H9 (cell line): Measurements from ENCODE around the gene PPP1R9A. TPM values are rescaled to one million over a fixed set of nuclear protein-coding genes. Genes with fewer than 3 reads are reported as not detected.

ENCODE experiments used
- DNase-seq: peaks from one replicate; pipeline ENCODE4 v3.0.0-alpha.2; 2017
- H2AFZ ChIP-seq: one replicate; pipeline ENCODE4 v1.6.1; 2013; ENCODE audit warnings: mild to moderate bottlenecking, low read length, control low read depth, moderate library complexity
- H2AK5ac ChIP-seq: 2 replicates; pipeline ENCODE4 v1.6.1; 2013; ENCODE audit warnings: low read length, control low read depth, mixed read lengths; ENCODE audit not compliant: insufficient read length
- H2BK120ac ChIP-seq: one replicate; pipeline ENCODE4 v1.6.1; 2013; ENCODE audit warnings: low read depth, mild to moderate bottlenecking, low read length, control low read depth, inconsistent platforms; ENCODE audit not compliant: poor library complexity, severe bottlenecking
- H2BK12ac ChIP-seq: 2 replicates; pipeline ENCODE4 v1.6.1; 2013; ENCODE audit warnings: low read length, control low read depth, mixed read lengths, low read depth; ENCODE audit not compliant: insufficient read length
- H2BK15ac ChIP-seq: 2 replicates; pipeline ENCODE4 v1.6.1; 2013; ENCODE audit warnings: low read depth, low read length, control low read depth
- H2BK20ac ChIP-seq: one replicate; pipeline ENCODE4 v1.6.1; 2013; ENCODE audit warnings: low read depth, mild to moderate bottlenecking, low read length, control low read depth, inconsistent platforms; ENCODE audit not compliant: poor library complexity, severe bottlenecking
- H2BK5ac ChIP-seq: 2 replicates; pipeline ENCODE4 v1.6.1; 2013; ENCODE audit warnings: low read length, control low read depth, mixed read lengths; ENCODE audit not compliant: insufficient read length
- H3K14ac ChIP-seq: 2 replicates; pipeline ENCODE4 v1.6.1; 2013; ENCODE audit warnings: low read length, control low read depth; ENCODE audit not compliant: insufficient read depth
- H3K18ac ChIP-seq: 2 replicates; pipeline ENCODE4 v1.6.1; 2013; ENCODE audit warnings: low read depth, mild to moderate bottlenecking, mixed read lengths, low read length, control low read depth; ENCODE audit not compliant: insufficient read length
- H3K23ac ChIP-seq: 2 replicates; pipeline ENCODE4 v1.6.1; 2013; ENCODE audit warnings: low read length, control low read depth, mixed read lengths, low read depth; ENCODE audit not compliant: insufficient read length
- H3K23me2 ChIP-seq: 2 replicates; pipeline ENCODE4 v1.6.1; 2013; ENCODE audit warnings: low read depth, mild to moderate bottlenecking, mixed read lengths, low read length, control low read depth; ENCODE audit not compliant: insufficient read length, poor library complexity, severe bottlenecking
- H3K27ac ChIP-seq: 2 replicates; pipeline ENCODE4 v1.5.1; 2013; ENCODE audit warnings: low read length, control low read depth, mixed read lengths, low read depth; ENCODE audit not compliant: insufficient read length
- H3K27me3 ChIP-seq: 2 replicates; pipeline ENCODE4 v1.6.1; 2013; ENCODE audit warnings: low read length, control low read depth, inconsistent platforms; ENCODE audit not compliant: insufficient read depth
- H3K4ac ChIP-seq: 2 replicates; pipeline ENCODE4 v1.6.1; 2013; ENCODE audit warnings: low read depth, mild to moderate bottlenecking, control low read depth, inconsistent platforms, low read length, moderate library complexity
- H3K4me1 ChIP-seq: 2 replicates; pipeline ENCODE4 v1.6.1; 2013; ENCODE audit warnings: low read length, control low read depth, inconsistent platforms; ENCODE audit not compliant: insufficient read depth
- H3K4me2 ChIP-seq: 2 replicates; pipeline ENCODE4 v1.6.1; 2013; ENCODE audit warnings: low read length, control low read depth, mixed read lengths; ENCODE audit not compliant: insufficient read length, insufficient read depth
- H3K56ac ChIP-seq: 2 replicates; pipeline ENCODE4 v1.6.1; 2013; ENCODE audit warnings: low read depth, mild to moderate bottlenecking, mixed read lengths, low read length, control low read depth; ENCODE audit not compliant: insufficient read length
- H3K79me1 ChIP-seq: 2 replicates; pipeline ENCODE4 v1.6.1; 2013; ENCODE audit warnings: low read depth, mild to moderate bottlenecking, moderate library complexity, low read length, control low read depth, inconsistent platforms; ENCODE audit not compliant: insufficient read depth, poor library complexity, severe bottlenecking
- H3K79me2 ChIP-seq: 2 replicates; pipeline ENCODE4 v1.6.1; 2013; ENCODE audit warnings: low read length, control low read depth, inconsistent platforms; ENCODE audit not compliant: insufficient read depth
- H3K9ac ChIP-seq: 2 replicates; pipeline ENCODE4 v1.6.1; 2013; ENCODE audit warnings: low read length, control low read depth, mixed read lengths; ENCODE audit not compliant: insufficient read length; ENCODE audit errors: extremely low read depth
- H3K9me3 ChIP-seq: one replicate; pipeline ENCODE4 v1.6.1; 2013; ENCODE audit warnings: low read depth, low read length, inconsistent platforms; ENCODE audit not compliant: control insufficient read depth
- H3T11ph ChIP-seq: one replicate; pipeline ENCODE4 v1.6.1; 2013; ENCODE audit warnings: mild to moderate bottlenecking, low read length, control low read depth, inconsistent platforms
- H4K20me1 ChIP-seq: one replicate; pipeline ENCODE4 v1.6.1; 2013; ENCODE audit not compliant: control insufficient read depth, insufficient read length, insufficient read depth
- H4K5ac ChIP-seq: 2 replicates; pipeline ENCODE4 v1.6.1; 2013; ENCODE audit warnings: low read depth, mild to moderate bottlenecking, mixed read lengths, low read length, control low read depth; ENCODE audit not compliant: insufficient read length
- H4K8ac ChIP-seq: replicated peaks from 2 replicates; pipeline ENCODE4 v1.6.1; 2013; ENCODE audit warnings: low read length, control low read depth, mixed read lengths, low read depth; ENCODE audit not compliant: insufficient read length
- H4K91ac ChIP-seq: 2 replicates; pipeline ENCODE4 v1.6.1; 2013; ENCODE audit warnings: low read depth, mild to moderate bottlenecking, moderate library complexity, mixed read lengths, low read length, control low read depth; ENCODE audit not compliant: insufficient read length
- H3K27ac Mint-ChIP-seq, 3 experiments: 2 replicates in 2 of 3; 3 replicates in 1 of 3; pipeline ENCODE4 v1.8.0; 2020 to 2021; ENCODE audit warnings: mixed read lengths in 3 of 3, mild to moderate bottlenecking in 1 of 3, moderate library complexity in 1 of 3
- H3K27me3 Mint-ChIP-seq: 2 replicates; pipeline ENCODE4 v1.8.0; 2021; ENCODE audit warnings: low read depth, mild to moderate bottlenecking, moderate library complexity, mixed read lengths
- H3K36me3 Mint-ChIP-seq, 3 experiments: 2 replicates in 2 of 3; 3 replicates in 1 of 3; pipeline ENCODE4 v1.8.0; 2020 to 2021; ENCODE audit warnings: low read depth in 3 of 3, mixed read lengths in 3 of 3; ENCODE audit not compliant: insufficient read depth in 1 of 3
- H3K4me1 Mint-ChIP-seq, 2 experiments: 2 replicates each; pipeline ENCODE4 v1.8.0; 2020; ENCODE audit warnings: mixed read lengths in 2 of 2
- H3K4me3 Mint-ChIP-seq, 2 experiments: 2 replicates in 1 of 2; 3 replicates in 1 of 2; pipeline ENCODE4 v1.8.0; 2020 to 2021; ENCODE audit warnings: mild to moderate bottlenecking in 2 of 2, mixed read lengths in 2 of 2, moderate library complexity in 1 of 2
- H3K9me3 Mint-ChIP-seq, 2 experiments: 2 replicates in 1 of 2; 3 replicates in 1 of 2; pipeline ENCODE4 v1.8.0; 2020; ENCODE audit warnings: mild to moderate bottlenecking in 2 of 2, mixed read lengths in 2 of 2, moderate library complexity in 1 of 2
- CTCF ChIP-seq: fragments of 200-600 bp; sonication (generic); conservative IDR thresholded peaks from 3 replicates; pipeline ENCODE4 v1.8.0; 2021; ENCODE audit warnings: antibody characterized with exemption, mild to moderate bottlenecking
- total RNA-seq: library from RNA; stranded (reverse); gene quantifications from 2 replicates; pipeline ENCODE4 v1.2.1, GENCODE V29; 2021

The PPP1R9A gene
- total RNA-seq, 1 experiment from 2014 or later, result 17.0 TPM

GRCh38 chr7:95047291-95047690 lies 139.9 kb downstream of the PPP1R9A start:
- H3K27ac Mint-ChIP-seq, result no peak overlapping the region
- H4K5ac ChIP-seq, result no peak overlapping the region
- no peak overlapping the region for H3K4me2 ChIP-seq

More at GRCh38 chr7:95047291-95047690, 139.9 kb downstream of the PPP1R9A start:
- H3K18ac ChIP-seq, result no peak overlapping the region
- no peak for DNase-seq
- no peak overlapping the region for H2BK12ac ChIP-seq
- peaks cover 15 to 16% of the 10 kb centered on the region in 2 experiments for H3K4me1 Mint-ChIP-seq
- H3K23me2 ChIP-seq, result no peaks in the 10 kb centered on the region
- H2BK20ac ChIP-seq, result no peak overlapping the region
- no peak overlapping the region for H2BK120ac ChIP-seq
- no peaks in the 10 kb centered on the region for H3K79me2 ChIP-seq
- H3K56ac ChIP-seq, result no peak overlapping the region
- no peaks in the 10 kb centered on the region for H3K9me3 ChIP-seq
- H3K27me3 Mint-ChIP-seq, result no peaks in the 10 kb centered on the region
- H3K79me1 ChIP-seq, result no peaks in the 10 kb centered on the region
- H4K8ac ChIP-seq, result no peak overlapping the region
- no peak overlapping the region for H2AK5ac ChIP-seq
- no peak overlapping the region for H3T11ph ChIP-seq
- no peaks in the 10 kb centered on the region for H3K27me3 ChIP-seq
- no peak overlapping the region for H3K9ac ChIP-seq
- H2AFZ ChIP-seq, result no peak overlapping the region
- no peak overlapping the region for H3K4ac ChIP-seq
- no peaks in the 10 kb centered on the region for H3K9me3 Mint-ChIP-seq
- no peak overlapping the region for H3K4me3 Mint-ChIP-seq
- H3K23ac ChIP-seq, result no peak overlapping the region
- H3K4me1 ChIP-seq, result peaks cover 2% of the 10 kb centered on the region; the same call in 1 of the 2 replicates
- H3K27ac ChIP-seq, result no peak overlapping the region
- no peak overlapping the region for H3K14ac ChIP-seq
- no peaks in the 10 kb centered on the region for H3K36me3 Mint-ChIP-seq
- no peak overlapping the region for H2BK5ac ChIP-seq
- TF ChIP-seq CTCF, result no peak
- no peak overlapping the region for H4K91ac ChIP-seq
- H4K20me1 ChIP-seq, result no peaks in the 10 kb centered on the region
- H2BK15ac ChIP-seq, result no peak overlapping the region
